GM23248 (cell line): ENCODE data around the gene ZFAND4.
"Not testable (repeated sequence)": the region's sequence is repeated elsewhere in the genome, so short reads cannot be mapped to it uniquely, and the experiment has no call there.

Experiments used
- EZH2 ChIP-seq: fragments of 200-600 bp; sonication (generic); IDR thresholded peaks from 2 replicates; pipeline ENCODE4 v1.6.1; 2018; ENCODE audit warnings: antibody characterized with exemption, mild to moderate bottlenecking; ENCODE audit not compliant: insufficient read depth, poor library complexity, severe bottlenecking
- EZH2phosphoT487 ChIP-seq: fragments of 200-600 bp; sonication (generic); IDR thresholded peaks from 2 replicates; pipeline ENCODE4 v1.6.1; 2018; ENCODE audit warnings: antibody characterized with exemption, moderate library complexity, mild to moderate bottlenecking, low read depth; ENCODE audit not compliant: insufficient read depth

DNA sequence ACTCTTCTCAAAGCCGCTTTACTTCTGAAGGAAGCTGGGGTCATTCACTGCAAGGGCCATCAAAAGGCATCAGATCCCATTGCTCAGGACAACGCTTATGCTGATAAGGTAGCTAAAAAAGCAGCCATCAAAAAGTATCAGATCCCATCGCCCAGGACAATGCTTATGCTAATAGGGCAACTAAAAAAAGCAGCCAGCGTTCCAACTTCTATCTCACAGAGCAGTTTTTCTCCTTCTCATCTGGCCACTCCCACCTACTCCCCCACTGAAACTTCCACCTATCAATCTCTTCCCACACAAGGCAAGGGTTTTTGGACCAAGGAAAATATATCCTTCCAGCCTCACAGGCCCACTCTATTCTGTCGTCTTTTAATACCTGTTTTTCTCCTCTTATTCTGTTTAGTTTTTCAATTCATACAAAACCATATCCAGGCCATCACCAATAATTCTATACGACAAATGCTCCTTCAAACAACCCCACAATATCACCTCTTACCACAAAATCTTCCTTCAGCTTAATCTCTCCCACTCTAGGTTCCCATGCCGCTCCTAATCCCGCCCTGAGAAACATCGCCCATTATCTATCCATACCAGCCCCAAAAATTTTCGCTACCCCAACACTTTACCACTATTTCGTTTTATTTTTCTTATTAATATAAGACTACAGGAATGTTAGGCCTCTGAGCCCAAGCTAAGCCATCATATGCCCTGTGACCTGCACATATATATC is 97.4 kb downstream of the ZFAND4 start:
- not testable (repeated sequence) for TF ChIP-seq EZH2, EZH2phosphoT487
